ENCODE data around the gene FAM13C. TPM values are rescaled to one million over a fixed set of nuclear protein-coding genes. Genes with fewer than 3 reads are reported as not detected.

FAM13C gene
- total RNA-seq, 1 experiment from 2014 or later, result 0.18 TPM

- POLR2A ChIA-PET, result no interaction called here
- BruUV-seq (replicated peaks), result no TSS peak
- CTCF ChIA-PET, result no interaction called here
Measured at GRCh38 chr10:59358576-59358975, 3.8 kb downstream of the FAM13C start.

DNA sequence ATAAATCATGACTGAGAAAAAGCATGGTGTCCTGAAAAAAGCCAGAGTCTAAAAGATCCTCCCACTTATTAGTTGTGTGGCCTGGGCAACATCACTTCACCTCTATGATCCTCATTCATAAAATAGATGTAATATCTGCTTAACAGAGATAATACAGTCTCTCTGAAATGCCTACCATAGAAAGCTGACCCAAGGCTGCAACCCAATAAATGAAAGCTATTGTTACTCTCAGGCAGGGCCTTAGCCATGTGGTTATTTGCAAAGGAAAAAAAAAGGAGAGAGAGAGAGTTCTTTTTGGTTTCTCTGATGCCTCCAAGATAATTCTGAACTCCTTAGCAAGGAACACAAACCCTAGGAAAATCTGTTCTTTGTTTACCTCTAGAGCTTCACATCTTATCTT lies 7.9 kb downstream of the FAM13C start:
- ChIA-PET CTCF (no interaction called here), POLR2A (interaction anchor here (0.5 kb wide), 1 partner anchor 118 kb away, joined by 5 read pairs; no protein-coding TSS in a partner anchor)
- H3K4me3 Mint-ChIP-seq (ENCODE audit: unreplicated experiment), result no peak overlapping the region
- no peak overlapping the region for H3K27ac Mint-ChIP-seq (ENCODE audit: unreplicated experiment)
- no peaks in the 10 kb centered on the region for H3K9me3 Mint-ChIP-seq (ENCODE audit: unreplicated experiment)
- H3K27me3 Mint-ChIP-seq (ENCODE audit: insufficient read depth, unreplicated experiment), result peaks cover 11% of the 10 kb centered on the region
- Histone ChIP-seq H3K36me3 (ENCODE audit: control insufficient read depth, insufficient read depth, low read length) (no peaks in the 10 kb centered on the region), H3K4me3 (ENCODE audit: low read depth, low read length) (no peak overlapping the region), H3K27me3 (replicated peaks; ENCODE audit: control insufficient read depth, insufficient read depth, low read length) (no peaks in the 10 kb centered on the region), H3K9me3 (no peaks in the 10 kb centered on the region; the same call in 1 of the 2 replicates), H3K4me1 (no peaks in the 10 kb centered on the region)
- intact Hi-C loops (cut with micrococcal nuclease; ENCODE audit: unreplicated experiment), result no loop called here
- H3K36me3 Mint-ChIP-seq (ENCODE audit: insufficient read depth, unreplicated experiment), result no peaks in the 10 kb centered on the region
- TF ChIP-seq, protein P1, sequence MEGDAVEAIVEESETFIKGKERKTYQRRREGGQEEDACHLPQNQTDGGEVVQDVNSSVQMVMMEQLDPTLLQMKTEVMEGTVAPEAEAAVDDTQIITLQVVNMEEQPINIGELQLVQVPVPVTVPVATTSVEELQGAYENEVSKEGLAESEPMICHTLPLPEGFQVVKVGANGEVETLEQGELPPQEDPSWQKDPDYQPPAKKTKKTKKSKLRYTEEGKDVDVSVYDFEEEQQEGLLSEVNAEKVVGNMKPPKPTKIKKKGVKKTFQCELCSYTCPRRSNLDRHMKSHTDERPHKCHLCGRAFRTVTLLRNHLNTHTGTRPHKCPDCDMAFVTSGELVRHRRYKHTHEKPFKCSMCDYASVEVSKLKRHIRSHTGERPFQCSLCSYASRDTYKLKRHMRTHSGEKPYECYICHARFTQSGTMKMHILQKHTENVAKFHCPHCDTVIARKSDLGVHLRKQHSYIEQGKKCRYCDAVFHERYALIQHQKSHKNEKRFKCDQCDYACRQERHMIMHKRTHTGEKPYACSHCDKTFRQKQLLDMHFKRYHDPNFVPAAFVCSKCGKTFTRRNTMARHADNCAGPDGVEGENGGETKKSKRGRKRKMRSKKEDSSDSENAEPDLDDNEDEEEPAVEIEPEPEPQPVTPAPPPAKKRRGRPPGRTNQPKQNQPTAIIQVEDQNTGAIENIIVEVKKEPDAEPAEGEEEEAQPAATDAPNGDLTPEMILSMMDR (IDR thresholded peaks at IDR 0.05; ENCODE audit: insufficient read depth in 1 of 2, low read depth in 1 of 2, low read length in 1 of 2, severe bottlenecking in 1 of 2, unreplicated experiment in 1 of 2), result no peak
- DNase-seq, result no peak
- no TSS peak for BruUV-seq (replicated peaks)
- H3K4me1 Mint-ChIP-seq (ENCODE audit: low read depth, unreplicated experiment), result no peaks in the 10 kb centered on the region

More at GRCh38 chr10:59358576-59358975, 3.8 kb downstream of the FAM13C start:
- Histone ChIP-seq H3K4me1 (peaks cover 9% of the 10 kb centered on the region), H3K4me3 (ENCODE audit: low read depth, low read length) (no peak overlapping the region), H3K9me3 (no peaks in the 10 kb centered on the region; the same call in 1 of the 2 replicates), H3K27me3 (replicated peaks; ENCODE audit: control insufficient read depth, insufficient read depth, low read length) (no peaks in the 10 kb centered on the region), H3K36me3 (ENCODE audit: control insufficient read depth, insufficient read depth, low read length) (no peaks in the 10 kb centered on the region)
- Mint-ChIP-seq H3K4me3 (ENCODE audit: unreplicated experiment) (no peak overlapping the region), H3K27ac (ENCODE audit: unreplicated experiment) (no peak overlapping the region), H3K36me3 (ENCODE audit: insufficient read depth, unreplicated experiment) (no peaks in the 10 kb centered on the region), H3K27me3 (ENCODE audit: insufficient read depth, unreplicated experiment) (peaks cover 7% of the 10 kb centered on the region), H3K9me3 (ENCODE audit: unreplicated experiment) (no peaks in the 10 kb centered on the region), H3K4me1 (ENCODE audit: low read depth, unreplicated experiment) (peaks cover 7% of the 10 kb centered on the region)
- intact Hi-C loops (cut with micrococcal nuclease; ENCODE audit: unreplicated experiment), result no loop called here
- TF ChIP-seq, protein P1 (IDR thresholded peaks at IDR 0.05; ENCODE audit: insufficient read depth in 1 of 2, low read depth in 1 of 2, low read length in 1 of 2, severe bottlenecking in 1 of 2, unreplicated experiment in 1 of 2), result no peak
- no peak for DNase-seq

DNA sequence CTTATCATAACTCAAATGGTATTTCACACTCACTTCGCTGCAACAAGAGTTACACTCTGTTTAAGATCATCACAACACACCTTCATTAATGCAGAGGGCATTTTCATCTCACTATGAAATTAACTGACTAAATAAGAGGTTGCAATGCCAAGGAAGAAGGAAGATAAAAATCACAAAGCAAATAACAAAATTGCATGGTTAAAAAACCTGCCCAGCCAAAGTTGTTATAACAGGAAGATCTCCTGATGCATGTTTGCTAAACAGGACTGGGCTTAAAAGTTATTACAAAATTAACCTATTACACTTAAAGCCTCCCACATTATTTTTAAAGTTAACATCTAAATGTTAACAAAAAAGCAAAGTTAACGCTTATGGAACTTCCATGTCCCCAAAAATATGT lies 11.8 kb downstream of the FAM13C start:
- intact Hi-C loops (cut with micrococcal nuclease; ENCODE audit: unreplicated experiment), result no loop called here
- Histone ChIP-seq H3K9me3 (no peaks in the 10 kb centered on the region), H3K4me3 (ENCODE audit: low read depth, low read length) (no peak overlapping the region), H3K4me1 (no peaks in the 10 kb centered on the region), H3K27me3 (replicated peaks; ENCODE audit: control insufficient read depth, insufficient read depth, low read length) (no peaks in the 10 kb centered on the region), H3K36me3 (ENCODE audit: control insufficient read depth, insufficient read depth, low read length) (no peaks in the 10 kb centered on the region)
- Mint-ChIP-seq H3K4me3 (ENCODE audit: unreplicated experiment) (no peak overlapping the region), H3K4me1 (ENCODE audit: low read depth, unreplicated experiment) (no peaks in the 10 kb centered on the region), H3K9me3 (ENCODE audit: unreplicated experiment) (no peaks in the 10 kb centered on the region), H3K27ac (ENCODE audit: unreplicated experiment) (no peak overlapping the region), H3K36me3 (ENCODE audit: insufficient read depth, unreplicated experiment) (no peaks in the 10 kb centered on the region), H3K27me3 (ENCODE audit: insufficient read depth, unreplicated experiment) (peaks cover 6% of the 10 kb centered on the region)
- TF ChIP-seq, protein P1 (IDR thresholded peaks at IDR 0.05; ENCODE audit: insufficient read depth in 1 of 2, low read depth in 1 of 2, low read length in 1 of 2, severe bottlenecking in 1 of 2, unreplicated experiment in 1 of 2), result no peak
- BruUV-seq (replicated peaks), result no TSS peak
- no peak for DNase-seq
- POLR2A ChIA-PET, result no interaction called here
- CTCF ChIA-PET, result no interaction called here
